ENCODE data around the gene RINL. TPM values are rescaled to one million over a fixed set of nuclear protein-coding genes. Genes with fewer than 3 reads are reported as not detected.
A peak's percentile ranks its signal among the peaks of the same experiment; 100 is the strongest.

The RINL gene
- total RNA-seq, 1 donor from 2014 or later, result 3.7 TPM

- peaks cover 44 to 49% (median 45%) of the 10 kb centered on the region in 3 donors for H3K4me1 ChIP-seq (ENCODE audit: control insufficient read depth in 3 of 3, insufficient read depth in 3 of 3, low read length in 3 of 3)
- H3K36me3 ChIP-seq (ENCODE audit: control insufficient read depth in 3 of 3, insufficient read depth in 3 of 3, low read length in 3 of 3), result peaks cover 13 to 26% (median 16%) of the 10 kb centered on the region in 3 donors
- H3K9me3 ChIP-seq (ENCODE audit: control insufficient read depth in 3 of 3, low read length in 3 of 3), result no peaks in the 10 kb centered on the region
- H3K9ac ChIP-seq (ENCODE audit: low read depth in 1 of 3, low read length in 3 of 3), result peak overlapping the region; percentile 96 to 97 (median 97)
- no peaks in the 10 kb centered on the region for H3K27me3 ChIP-seq (ENCODE audit: control insufficient read depth in 3 of 3, insufficient read depth in 3 of 3, low read length in 3 of 3)
- peak overlapping the region; percentile 99 for H3K27ac ChIP-seq (ENCODE audit: low read depth, low read length)
- H3K4me3 ChIP-seq (ENCODE audit: low read length in 3 of 3), result peak overlapping the region; percentile 86 to 96 (median 94)
Measured at GRCh38 chr19:38850976-38851621, 27.0 kb downstream of the RINL start.

GRCh38 chr19:38850436-38850975 is 27.6 kb downstream of the RINL start:
- H3K4me3 ChIP-seq (ENCODE audit: low read length in 3 of 3), result peak overlapping the region; percentile 86 to 96 (median 94)
- no peaks in the 10 kb centered on the region for H3K27me3 ChIP-seq (ENCODE audit: control insufficient read depth in 3 of 3, insufficient read depth in 3 of 3, low read length in 3 of 3)
- H3K4me1 ChIP-seq (ENCODE audit: control insufficient read depth in 3 of 3, insufficient read depth in 3 of 3, low read length in 3 of 3), result peaks cover 50 to 55% (median 51%) of the 10 kb centered on the region in 3 donors
- peak overlapping the region; percentile 96 to 97 (median 97) for H3K9ac ChIP-seq (ENCODE audit: low read depth in 1 of 3, low read length in 3 of 3)
- H3K36me3 ChIP-seq (ENCODE audit: control insufficient read depth in 3 of 3, insufficient read depth in 3 of 3, low read length in 3 of 3), result peaks cover 19 to 31% (median 22%) of the 10 kb centered on the region in 3 donors
- H3K27ac ChIP-seq (ENCODE audit: low read depth, low read length), result peak overlapping the region; percentile 100
- no peaks in the 10 kb centered on the region for H3K9me3 ChIP-seq (ENCODE audit: control insufficient read depth in 3 of 3, low read length in 3 of 3)

- H3K27ac ChIP-seq (ENCODE audit: low read depth, low read length), result peak within 1 kb of the TSS; percentile 100
- peak within 1 kb of the TSS; percentile 96 to 97 (median 97) for H3K9ac ChIP-seq (ENCODE audit: low read depth in 1 of 3, low read length in 3 of 3)
- H3K9me3 ChIP-seq (ENCODE audit: control insufficient read depth in 3 of 3, low read length in 3 of 3), result no peaks in the 10 kb centered on the region
- peak within 1 kb of the TSS; percentile 86 to 96 (median 94) for H3K4me3 ChIP-seq (ENCODE audit: low read length in 3 of 3)
- peaks cover 55 to 60% (median 55%) of the 10 kb centered on the region in 3 donors for H3K4me1 ChIP-seq (ENCODE audit: control insufficient read depth in 3 of 3, insufficient read depth in 3 of 3, low read length in 3 of 3)
- H3K27me3 ChIP-seq (ENCODE audit: control insufficient read depth in 3 of 3, insufficient read depth in 3 of 3, low read length in 3 of 3), result no peaks in the 10 kb centered on the region
- H3K36me3 ChIP-seq (ENCODE audit: control insufficient read depth in 3 of 3, insufficient read depth in 3 of 3, low read length in 3 of 3), result peaks cover 22 to 37% (median 26%) of the 10 kb centered on the region in 3 donors
Measured at GRCh38 chr19:38849860-38850435, 28.1 kb downstream of the RINL start, which contains the start of gene HNRNPL. Gene HNRNPL (minus strand): TSS chr19:38849986. CDS start chr19:38849966, 20 bp downstream.

GRCh38 chr19:38849147-38849859 is 28.8 kb downstream of the RINL start:
- Histone ChIP-seq H3K27me3 (ENCODE audit: control insufficient read depth in 3 of 3, insufficient read depth in 3 of 3, low read length in 3 of 3) (no peaks in the 10 kb centered on the region), H3K27ac (ENCODE audit: low read depth, low read length) (peak overlapping the region; percentile 100), H3K9me3 (ENCODE audit: control insufficient read depth in 3 of 3, low read length in 3 of 3) (no peaks in the 10 kb centered on the region), H3K4me3 (ENCODE audit: low read length in 3 of 3) (peak overlapping the region; percentile 66 to 91 (median 74)), H3K4me1 (ENCODE audit: control insufficient read depth in 3 of 3, insufficient read depth in 3 of 3, low read length in 3 of 3) (peaks cover 58 to 62% (median 58%) of the 10 kb centered on the region in 3 donors), H3K36me3 (ENCODE audit: control insufficient read depth in 3 of 3, insufficient read depth in 3 of 3, low read length in 3 of 3) (peaks cover 27 to 43% (median 32%) of the 10 kb centered on the region in 3 donors), H3K9ac (ENCODE audit: low read depth in 1 of 3, low read length in 3 of 3) (peak overlapping the region; percentile 74 to 90 (median 79))

GRCh38 chr19:38848299-38849146 is 29.6 kb downstream of the RINL start:
- Histone ChIP-seq H3K4me1 (ENCODE audit: control insufficient read depth in 3 of 3, insufficient read depth in 3 of 3, low read length in 3 of 3) (peaks cover 59 to 70% (median 64%) of the 10 kb centered on the region in 3 donors), H3K27ac (ENCODE audit: low read depth, low read length) (peak overlapping the region; percentile 100), H3K9ac (ENCODE audit: low read depth in 1 of 3, low read length in 3 of 3) (peak overlapping the region; percentile 74 to 90 (median 79)), H3K4me3 (ENCODE audit: low read length in 3 of 3) (peak overlapping the region; percentile 66 to 91 (median 74)), H3K36me3 (ENCODE audit: control insufficient read depth in 3 of 3, insufficient read depth in 3 of 3, low read length in 3 of 3) (peaks cover 35 to 51% (median 40%) of the 10 kb centered on the region in 3 donors), H3K27me3 (ENCODE audit: control insufficient read depth in 3 of 3, insufficient read depth in 3 of 3, low read length in 3 of 3) (no peaks in the 10 kb centered on the region), H3K9me3 (ENCODE audit: control insufficient read depth in 3 of 3, low read length in 3 of 3) (no peaks in the 10 kb centered on the region)

- Histone ChIP-seq H3K9ac (ENCODE audit: low read depth in 1 of 3, low read length in 3 of 3) (peak overlapping the region; percentile 2 to 69 (median 63)), H3K27me3 (ENCODE audit: control insufficient read depth in 3 of 3, insufficient read depth in 3 of 3, low read length in 3 of 3) (no peaks in the 10 kb centered on the region), H3K27ac (ENCODE audit: low read depth, low read length) (peak overlapping the region; percentile 100), H3K36me3 (ENCODE audit: control insufficient read depth in 3 of 3, insufficient read depth in 3 of 3, low read length in 3 of 3) (peaks cover 59 to 73% (median 63%) of the 10 kb centered on the region in 3 donors), H3K4me3 (ENCODE audit: low read length in 3 of 3) (peak overlapping the region in 2 of 3 donors; percentile 32 to 45), H3K9me3 (ENCODE audit: control insufficient read depth in 3 of 3, low read length in 3 of 3) (no peaks in the 10 kb centered on the region), H3K4me1 (ENCODE audit: control insufficient read depth in 3 of 3, insufficient read depth in 3 of 3, low read length in 3 of 3) (peaks cover 58 to 80% (median 71%) of the 10 kb centered on the region in 3 donors)
Measured at GRCh38 chr19:38846097-38846496, 32.0 kb downstream of the RINL start.

GRCh38 chr19:38845374-38846024 is 32.6 kb downstream of the RINL start:
- no peaks in the 10 kb centered on the region for H3K9me3 ChIP-seq (ENCODE audit: control insufficient read depth in 3 of 3, low read length in 3 of 3)
- H3K4me3 ChIP-seq (ENCODE audit: low read length in 3 of 3), result peak overlapping the region in 1 of 3 donors; percentile 32
- peak overlapping the region; percentile 100 for H3K27ac ChIP-seq (ENCODE audit: low read depth, low read length)
- peaks cover 59 to 80% (median 71%) of the 10 kb centered on the region in 3 donors for H3K4me1 ChIP-seq (ENCODE audit: control insufficient read depth in 3 of 3, insufficient read depth in 3 of 3, low read length in 3 of 3)
- H3K9ac ChIP-seq (ENCODE audit: low read depth in 1 of 3, low read length in 3 of 3), result peak overlapping the region; percentile 2 to 69 (median 63)
- H3K36me3 ChIP-seq (ENCODE audit: control insufficient read depth in 3 of 3, insufficient read depth in 3 of 3, low read length in 3 of 3), result peaks cover 64 to 78% (median 69%) of the 10 kb centered on the region in 3 donors
- H3K27me3 ChIP-seq (ENCODE audit: control insufficient read depth in 3 of 3, insufficient read depth in 3 of 3, low read length in 3 of 3), result no peaks in the 10 kb centered on the region

- Histone ChIP-seq H3K27ac (ENCODE audit: low read depth, low read length) (peak overlapping the region; percentile 100), H3K4me3 (ENCODE audit: low read length in 3 of 3) (no peak overlapping the region), H3K9me3 (ENCODE audit: control insufficient read depth in 3 of 3, low read length in 3 of 3) (no peaks in the 10 kb centered on the region), H3K36me3 (ENCODE audit: control insufficient read depth in 3 of 3, insufficient read depth in 3 of 3, low read length in 3 of 3) (peaks cover 73 to 89% (median 77%) of the 10 kb centered on the region in 3 donors), H3K4me1 (ENCODE audit: control insufficient read depth in 3 of 3, insufficient read depth in 3 of 3, low read length in 3 of 3) (peaks cover 68 to 92% (median 84%) of the 10 kb centered on the region in 3 donors), H3K9ac (ENCODE audit: low read depth in 1 of 3, low read length in 3 of 3) (peak overlapping the region in 1 of 3 donors; percentile 45), H3K27me3 (ENCODE audit: control insufficient read depth in 3 of 3, insufficient read depth in 3 of 3, low read length in 3 of 3) (no peaks in the 10 kb centered on the region)
Measured at GRCh38 chr19:38844093-38844686, 33.9 kb downstream of the RINL start.

All from skeletal muscle tissue (tissue), 4 donors.